Mesothelial cell of epicardium (in vitro differentiated cells): ENCODE measurements around the gene TJAP1. TPM values are rescaled to one million over a fixed set of nuclear protein-coding genes. Genes with fewer than 3 reads are reported as not detected.
"Not testable (repeated sequence)": the region's sequence is repeated elsewhere in the genome, so short reads cannot be mapped to it uniquely, and the experiment has no call there.

Source experiments
- DNase-seq, 2 experiments: peaks; one replicate each; pipeline ENCODE4 v3.0.0; 2021; ENCODE audit warnings: low spot score in 2 of 2; ENCODE audit not compliant: unreplicated experiment in 2 of 2
- H3K27ac Mint-ChIP-seq: 2 replicates; pipeline ENCODE4 v1.8.0; 2021; ENCODE audit warnings: mixed read lengths
- H3K27me3 Mint-ChIP-seq: 2 replicates; pipeline ENCODE4 v1.8.0; 2021; ENCODE audit warnings: low read depth, mixed read lengths
- H3K36me3 Mint-ChIP-seq: 2 replicates; pipeline ENCODE4 v1.8.0; 2021; ENCODE audit warnings: mixed read lengths
- H3K4me1 Mint-ChIP-seq: 2 replicates; pipeline ENCODE4 v1.8.0; 2021; ENCODE audit warnings: mixed read lengths
- H3K4me3 Mint-ChIP-seq: 2 replicates; pipeline ENCODE4 v1.8.0; 2021; ENCODE audit warnings: mild to moderate bottlenecking, moderate library complexity, mixed read lengths
- H3K9me3 Mint-ChIP-seq: 2 replicates; pipeline ENCODE4 v1.8.0; 2021; ENCODE audit warnings: mixed read lengths
- total RNA-seq: library from RNA; stranded (reverse); gene quantifications from 3 replicates; pipeline ENCODE4 v1.2.1, GENCODE V29; 2021
- TF ChIP-seq, protein P1 (sequence below): fragments of 200-600 bp; sonication (generic); IDR thresholded peaks from one replicate; pipeline ENCODE4 v1.5.0; 2021; ENCODE audit warnings: antibody characterized with exemption; ENCODE audit not compliant: unreplicated experiment

The TJAP1 gene
- total RNA-seq, 1 donor from 2014 or later = 49.7 TPM

GRCh38 chr6:43532201-43532600 lies 54.8 kb downstream of the TJAP1 start:
- no peak overlapping the region for H3K4me3 Mint-ChIP-seq
- TF ChIP-seq, protein P1, sequence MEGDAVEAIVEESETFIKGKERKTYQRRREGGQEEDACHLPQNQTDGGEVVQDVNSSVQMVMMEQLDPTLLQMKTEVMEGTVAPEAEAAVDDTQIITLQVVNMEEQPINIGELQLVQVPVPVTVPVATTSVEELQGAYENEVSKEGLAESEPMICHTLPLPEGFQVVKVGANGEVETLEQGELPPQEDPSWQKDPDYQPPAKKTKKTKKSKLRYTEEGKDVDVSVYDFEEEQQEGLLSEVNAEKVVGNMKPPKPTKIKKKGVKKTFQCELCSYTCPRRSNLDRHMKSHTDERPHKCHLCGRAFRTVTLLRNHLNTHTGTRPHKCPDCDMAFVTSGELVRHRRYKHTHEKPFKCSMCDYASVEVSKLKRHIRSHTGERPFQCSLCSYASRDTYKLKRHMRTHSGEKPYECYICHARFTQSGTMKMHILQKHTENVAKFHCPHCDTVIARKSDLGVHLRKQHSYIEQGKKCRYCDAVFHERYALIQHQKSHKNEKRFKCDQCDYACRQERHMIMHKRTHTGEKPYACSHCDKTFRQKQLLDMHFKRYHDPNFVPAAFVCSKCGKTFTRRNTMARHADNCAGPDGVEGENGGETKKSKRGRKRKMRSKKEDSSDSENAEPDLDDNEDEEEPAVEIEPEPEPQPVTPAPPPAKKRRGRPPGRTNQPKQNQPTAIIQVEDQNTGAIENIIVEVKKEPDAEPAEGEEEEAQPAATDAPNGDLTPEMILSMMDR = no peak
- H3K36me3 Mint-ChIP-seq = peaks cover 18% of the 10 kb centered on the region
- H3K27ac Mint-ChIP-seq = no peak overlapping the region
- no peaks in the 10 kb centered on the region for H3K4me1 Mint-ChIP-seq
- H3K9me3 Mint-ChIP-seq = no peaks in the 10 kb centered on the region
- no peak for DNase-seq
- H3K27me3 Mint-ChIP-seq = no peaks in the 10 kb centered on the region

DNA sequence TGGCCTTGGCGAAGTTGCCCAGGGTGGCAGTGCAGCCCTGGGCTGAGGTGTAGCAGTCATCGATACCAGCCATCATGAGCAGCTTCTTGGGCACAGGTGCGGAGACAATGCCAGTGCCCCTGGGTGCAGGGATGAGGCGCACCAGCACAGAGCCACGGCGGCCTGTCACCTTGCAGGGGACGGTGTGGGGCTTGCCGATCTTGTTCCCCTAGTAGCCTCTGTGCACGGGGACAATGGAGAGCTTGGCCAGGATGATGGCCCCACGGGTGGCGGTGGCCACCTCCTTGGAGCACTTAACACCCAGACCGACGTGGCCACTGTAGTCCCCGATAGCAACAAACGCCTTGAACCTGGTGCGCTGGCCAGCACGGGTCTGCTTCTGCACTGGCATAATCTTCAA lies 61.6 kb downstream of the TJAP1 start:
- not testable (repeated sequence) for H3K27me3 Mint-ChIP-seq, H3K4me1 Mint-ChIP-seq, DNase-seq, H3K4me3 Mint-ChIP-seq, H3K9me3 Mint-ChIP-seq, H3K27ac Mint-ChIP-seq
- peaks cover 31% of the 10 kb centered on the region for H3K36me3 Mint-ChIP-seq

- not testable (repeated sequence) for H3K27ac Mint-ChIP-seq, H3K27me3 Mint-ChIP-seq, DNase-seq, H3K4me1 Mint-ChIP-seq, H3K4me3 Mint-ChIP-seq, H3K9me3 Mint-ChIP-seq
- peaks cover 33% of the 10 kb centered on the region for H3K36me3 Mint-ChIP-seq
These were observed 62.0 kb downstream of the TJAP1 start for GRCh38 chr6:43539409-43539808.

DNA sequence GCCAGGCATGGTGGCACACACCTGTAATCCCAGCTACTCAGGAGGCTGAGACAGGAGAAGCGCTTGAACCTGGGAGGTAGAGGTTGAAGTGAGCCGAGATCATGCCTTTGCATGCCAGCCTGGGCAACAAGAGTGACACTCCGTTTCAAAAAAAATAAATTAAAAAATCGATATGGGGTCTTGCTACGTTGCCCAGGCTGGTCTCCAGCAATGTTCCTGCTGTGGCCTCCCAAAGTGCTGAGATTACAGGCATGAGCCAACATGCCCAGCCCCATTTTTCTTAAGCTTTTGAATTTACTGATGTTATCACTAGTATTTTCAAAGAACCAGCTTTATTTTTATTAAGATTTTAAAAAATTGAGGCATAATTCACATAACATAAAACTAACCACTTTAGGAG lies 63.1 kb downstream of the TJAP1 start:
- no peak overlapping the region for H3K27ac Mint-ChIP-seq
- no peaks in the 10 kb centered on the region for H3K4me1 Mint-ChIP-seq
- no peak overlapping the region for H3K4me3 Mint-ChIP-seq
- no peaks in the 10 kb centered on the region for H3K27me3 Mint-ChIP-seq
- H3K36me3 Mint-ChIP-seq = peaks cover 34% of the 10 kb centered on the region
- no peak for DNase-seq
- TF ChIP-seq, protein P1 = no peak
- no peaks in the 10 kb centered on the region for H3K9me3 Mint-ChIP-seq

DNA sequence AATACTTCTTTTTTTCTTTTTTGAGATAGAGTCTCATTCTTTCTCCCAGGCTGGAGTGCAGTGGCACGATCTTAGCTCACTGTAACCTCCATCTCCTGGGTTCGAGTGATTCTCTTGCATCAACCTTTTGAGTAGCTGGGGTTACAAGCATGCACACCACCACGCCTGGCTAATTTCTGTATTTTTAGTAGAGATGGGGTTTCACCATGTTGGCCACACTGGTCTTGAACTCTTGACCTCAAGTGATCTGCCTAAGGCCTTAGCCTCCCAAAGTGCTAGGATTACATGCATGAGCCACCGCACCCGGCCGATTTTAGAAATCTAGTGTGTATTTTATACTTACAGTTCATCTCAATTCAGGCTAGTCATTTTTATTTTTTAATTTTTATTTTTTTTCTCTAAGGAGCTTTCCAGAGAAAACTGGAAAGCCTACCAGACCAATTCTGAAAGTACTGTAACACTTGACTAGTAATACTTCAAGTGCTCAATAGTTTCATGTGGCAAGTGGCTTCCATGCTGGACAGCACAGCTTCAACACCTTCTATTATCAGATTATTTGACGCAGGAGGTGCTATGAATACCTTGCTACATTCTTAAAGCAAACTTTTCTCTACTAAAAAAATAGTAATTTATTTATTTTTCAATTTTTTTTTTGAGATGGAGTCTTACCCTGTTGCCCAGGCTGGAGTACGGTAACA lies 64.6 kb downstream of the TJAP1 start:
- peaks cover 43% of the 10 kb centered on the region for H3K36me3 Mint-ChIP-seq
- no peak for DNase-seq
- TF ChIP-seq, protein P1 = no peak
- no peaks in the 10 kb centered on the region for H3K4me1 Mint-ChIP-seq
- H3K9me3 Mint-ChIP-seq = no peaks in the 10 kb centered on the region
- H3K27me3 Mint-ChIP-seq = no peaks in the 10 kb centered on the region
- no peak overlapping the region for H3K4me3 Mint-ChIP-seq
- H3K27ac Mint-ChIP-seq = no peak overlapping the region

DNA sequence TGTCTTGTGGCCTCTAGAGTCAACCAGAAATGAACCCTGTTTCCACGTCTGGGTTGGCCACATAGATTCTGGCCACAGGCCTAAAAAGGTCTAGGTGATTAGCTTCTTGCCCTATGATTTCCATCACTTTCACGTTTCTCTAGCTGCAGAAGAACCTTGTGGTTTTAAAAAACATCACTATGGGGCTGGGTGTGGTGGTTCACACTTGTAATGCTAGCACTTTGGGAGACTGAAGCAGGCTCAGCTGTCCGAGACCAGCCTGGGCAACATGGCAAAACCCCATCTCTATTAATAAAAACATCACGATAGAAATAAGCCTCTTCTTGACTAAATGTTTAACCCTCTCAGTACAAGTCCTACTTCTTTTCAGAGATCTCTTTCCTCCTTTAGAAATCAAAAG lies 67.1 kb downstream of the TJAP1 start:
- H3K27me3 Mint-ChIP-seq = no peaks in the 10 kb centered on the region
- TF ChIP-seq, protein P1 = no peak
- no peaks in the 10 kb centered on the region for H3K4me1 Mint-ChIP-seq
- H3K27ac Mint-ChIP-seq = no peak overlapping the region
- H3K36me3 Mint-ChIP-seq = peaks cover 42% of the 10 kb centered on the region
- DNase-seq = no peak
- no peak overlapping the region for H3K4me3 Mint-ChIP-seq
- H3K9me3 Mint-ChIP-seq = no peaks in the 10 kb centered on the region

DNA sequence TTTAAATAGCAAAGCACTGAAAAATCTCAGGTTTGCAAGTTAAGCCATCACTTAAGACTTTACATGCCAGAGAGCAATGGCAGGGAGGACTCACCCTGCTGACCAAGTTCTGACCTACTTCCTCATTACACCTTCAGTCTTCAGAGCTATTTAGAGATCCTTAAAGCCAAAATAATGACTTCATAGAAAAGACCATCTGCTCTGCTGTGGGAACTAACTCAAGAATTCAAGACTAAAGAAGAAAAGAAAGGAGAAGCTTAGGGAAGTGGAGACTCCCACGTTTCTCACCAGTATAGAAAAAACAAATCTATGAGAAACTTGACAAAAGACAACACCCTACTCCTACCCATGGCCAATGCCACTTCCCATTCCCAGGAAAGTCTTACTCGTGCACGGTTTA lies 69.9 kb downstream of the TJAP1 start:
- no peak overlapping the region for H3K27ac Mint-ChIP-seq
- peaks cover 41% of the 10 kb centered on the region for H3K36me3 Mint-ChIP-seq

More for the DNA sequence above, 69.9 kb downstream of the TJAP1 start:
- Mint-ChIP-seq H3K27me3 (no peaks in the 10 kb centered on the region), H3K4me3 (no peak overlapping the region), H3K9me3 (no peaks in the 10 kb centered on the region), H3K4me1 (no peaks in the 10 kb centered on the region)
- TF ChIP-seq, protein P1 = no peak
- no peak for DNase-seq
